ENCODE results near the gene PRRT3. TPM values are rescaled to one million over a fixed set of nuclear protein-coding genes. Genes with fewer than 3 reads are reported as not detected.

The PRRT3 gene
- total and polyA plus RNA-seq, 10 donors = 0.65 to 2.4 (median 1.8) TPM

DNA sequence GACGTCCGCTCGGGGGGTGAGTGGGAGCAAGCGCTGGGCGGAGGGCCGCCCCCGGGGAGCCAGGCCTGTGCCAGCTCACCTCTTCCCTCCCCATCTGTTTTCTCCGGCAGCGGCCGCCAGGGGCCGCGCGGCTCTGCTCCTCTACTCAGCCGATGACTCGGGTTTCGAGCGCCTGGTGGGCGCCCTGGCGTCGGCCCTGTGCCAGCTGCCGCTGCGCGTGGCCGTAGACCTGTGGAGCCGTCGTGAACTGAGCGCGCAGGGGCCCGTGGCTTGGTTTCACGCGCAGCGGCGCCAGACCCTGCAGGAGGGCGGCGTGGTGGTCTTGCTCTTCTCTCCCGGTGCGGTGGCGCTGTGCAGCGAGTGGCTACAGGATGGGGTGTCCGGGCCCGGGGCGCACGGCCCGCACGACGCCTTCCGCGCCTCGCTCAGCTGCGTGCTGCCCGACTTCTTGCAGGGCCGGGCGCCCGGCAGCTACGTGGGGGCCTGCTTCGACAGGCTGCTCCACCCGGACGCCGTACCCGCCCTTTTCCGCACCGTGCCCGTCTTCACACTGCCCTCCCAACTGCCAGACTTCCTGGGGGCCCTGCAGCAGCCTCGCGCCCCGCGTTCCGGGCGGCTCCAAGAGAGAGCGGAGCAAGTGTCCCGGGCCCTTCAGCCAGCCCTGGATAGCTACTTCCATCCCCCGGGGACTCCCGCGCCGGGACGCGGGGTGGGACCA, 19.2 kb downstream of the PRRT3 start:
- peaks cover 24 to 51% (median 39%) of the 10 kb centered on the region in 6 donors for H3K4me1 ChIP-seq
- peaks cover 0 to 54% (median 7%) of the 10 kb centered on the region in 6 donors for H3K36me3 ChIP-seq
- no peaks in the 10 kb centered on the region for H3K9me3 ChIP-seq
- intact Hi-C loops (cut with DNase I; ENCODE audit: low total_unique reads) = no loop called here
- no peaks in the 10 kb centered on the region for H3K27me3 ChIP-seq (replicated peaks in 1 of 7)
- DNase-seq = peak; percentile 98
- peak overlapping the region; percentile 59 to 94 (median 85) for H3K4me3 ChIP-seq
- peak overlapping the region; percentile 91 to 97 (median 94) for H3K27ac ChIP-seq
- TF ChIP-seq POLR2AphosphoS5 (IDR thresholded peaks at IDR 0.05) (peak; percentile 11 to 84 (median 72)), POLR2A (IDR thresholded peaks at IDR 0.05) (no peak)
- TF ChIP-seq, protein P1, sequence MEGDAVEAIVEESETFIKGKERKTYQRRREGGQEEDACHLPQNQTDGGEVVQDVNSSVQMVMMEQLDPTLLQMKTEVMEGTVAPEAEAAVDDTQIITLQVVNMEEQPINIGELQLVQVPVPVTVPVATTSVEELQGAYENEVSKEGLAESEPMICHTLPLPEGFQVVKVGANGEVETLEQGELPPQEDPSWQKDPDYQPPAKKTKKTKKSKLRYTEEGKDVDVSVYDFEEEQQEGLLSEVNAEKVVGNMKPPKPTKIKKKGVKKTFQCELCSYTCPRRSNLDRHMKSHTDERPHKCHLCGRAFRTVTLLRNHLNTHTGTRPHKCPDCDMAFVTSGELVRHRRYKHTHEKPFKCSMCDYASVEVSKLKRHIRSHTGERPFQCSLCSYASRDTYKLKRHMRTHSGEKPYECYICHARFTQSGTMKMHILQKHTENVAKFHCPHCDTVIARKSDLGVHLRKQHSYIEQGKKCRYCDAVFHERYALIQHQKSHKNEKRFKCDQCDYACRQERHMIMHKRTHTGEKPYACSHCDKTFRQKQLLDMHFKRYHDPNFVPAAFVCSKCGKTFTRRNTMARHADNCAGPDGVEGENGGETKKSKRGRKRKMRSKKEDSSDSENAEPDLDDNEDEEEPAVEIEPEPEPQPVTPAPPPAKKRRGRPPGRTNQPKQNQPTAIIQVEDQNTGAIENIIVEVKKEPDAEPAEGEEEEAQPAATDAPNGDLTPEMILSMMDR (IDR thresholded peaks at IDR 0.05 in 8 of 11, conservative IDR thresholded peaks at IDR 0.05 in 3 of 11) = peak; percentile 65 to 90 (median 83)
- WGBS, 5 donors = 0 to 1% (median 0%) methylated on average over 11 to 77 of the region's 77 CpGs

DNA sequence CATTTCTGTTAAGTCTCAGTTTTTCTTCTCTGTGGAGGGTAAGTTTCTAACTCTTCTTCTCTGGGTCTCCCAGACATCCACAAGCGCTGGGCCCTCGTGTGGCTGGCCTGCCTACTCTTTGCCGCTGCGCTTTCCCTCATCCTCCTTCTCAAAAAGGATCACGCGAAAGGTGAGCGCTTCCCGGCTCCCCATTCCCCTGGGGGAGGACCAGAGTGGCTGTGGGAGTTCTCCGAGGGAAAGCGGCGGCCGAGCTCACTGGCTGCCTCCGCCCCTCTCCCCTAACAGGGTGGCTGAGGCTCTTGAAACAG, 19.7 kb downstream of the PRRT3 start:
- WGBS, 5 donors = 3 to 11% (median 6%) methylated on average over 10 to 13 of the region's 13 CpGs
- intact Hi-C loops (cut with DNase I; ENCODE audit: low total_unique reads) = no loop called here
- peaks cover 24 to 51% (median 39%) of the 10 kb centered on the region in 6 donors for H3K4me1 ChIP-seq

DNA sequence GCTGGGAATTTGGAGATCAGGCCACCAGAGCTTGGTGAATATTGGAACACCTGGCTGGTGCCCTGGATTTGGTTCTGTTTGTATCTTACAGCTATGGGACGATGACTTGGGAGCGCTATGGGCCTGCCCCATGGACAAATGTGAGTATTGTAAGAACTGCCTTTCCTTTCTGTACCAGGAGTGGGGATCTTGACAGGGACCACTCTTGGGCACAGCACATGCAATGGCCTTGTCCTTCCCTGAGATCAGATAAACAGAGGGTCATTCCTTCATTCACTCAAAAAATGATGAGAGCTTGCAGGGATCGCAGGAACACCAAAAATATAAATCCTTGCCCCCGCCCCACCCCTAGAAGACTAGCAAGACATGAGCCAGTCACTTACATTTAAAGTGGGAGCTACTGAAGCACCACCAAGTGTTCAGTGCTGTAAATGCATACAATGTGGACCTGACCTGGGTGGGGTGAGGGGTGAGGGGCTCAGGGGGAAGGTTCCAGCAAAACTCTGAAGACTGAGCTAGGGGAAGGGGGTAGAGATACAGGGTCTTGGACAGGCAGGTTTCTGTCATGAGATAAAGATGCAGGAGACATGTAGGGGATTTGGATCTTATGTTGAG, 21.3 kb downstream of the PRRT3 start:
- no peaks in the 10 kb centered on the region for H3K27me3 ChIP-seq (replicated peaks in 1 of 7)
- intact Hi-C loops (cut with DNase I; ENCODE audit: low total_unique reads) = no loop called here
- H3K36me3 ChIP-seq = peaks cover 0 to 35% (median 0%) of the 10 kb centered on the region in 6 donors
- TF ChIP-seq POLR2A (IDR thresholded peaks at IDR 0.05) (no peak), POLR2AphosphoS5 (IDR thresholded peaks at IDR 0.05) (no peak)
- TF ChIP-seq, protein P1 (IDR thresholded peaks at IDR 0.05 in 8 of 11, conservative IDR thresholded peaks at IDR 0.05 in 3 of 11) = no peak
- H3K4me3 ChIP-seq = no peak overlapping the region
- H3K9me3 ChIP-seq = no peaks in the 10 kb centered on the region
- DNase-seq = no peak
- peaks cover 19 to 42% (median 31%) of the 10 kb centered on the region in 6 donors for H3K4me1 ChIP-seq
- 86 to 98% (median 91%) methylated on average over 4 of the region's 4 CpGs for WGBS, 5 donors
- H3K27ac ChIP-seq = no peak overlapping the region

More for the DNA sequence above, 19.7 kb downstream of the PRRT3 start:
- TF ChIP-seq POLR2A (IDR thresholded peaks at IDR 0.05) (peak in 1 of 3 donors; percentile 30), POLR2AphosphoS5 (IDR thresholded peaks at IDR 0.05) (peak in 1 of 3 donors; percentile 57)
- TF ChIP-seq, protein P1 (IDR thresholded peaks at IDR 0.05 in 8 of 11, conservative IDR thresholded peaks at IDR 0.05 in 3 of 11) = no peak
- DNase-seq = no peak
- no peaks in the 10 kb centered on the region for H3K27me3 ChIP-seq (replicated peaks in 1 of 7)
- H3K4me3 ChIP-seq = peak overlapping the region; percentile 59 to 94 (median 85)
- no peaks in the 10 kb centered on the region for H3K9me3 ChIP-seq
- H3K27ac ChIP-seq = peak overlapping the region; percentile 91 to 97 (median 94)
- peaks cover 0 to 49% (median 2%) of the 10 kb centered on the region in 6 donors for H3K36me3 ChIP-seq

DNA sequence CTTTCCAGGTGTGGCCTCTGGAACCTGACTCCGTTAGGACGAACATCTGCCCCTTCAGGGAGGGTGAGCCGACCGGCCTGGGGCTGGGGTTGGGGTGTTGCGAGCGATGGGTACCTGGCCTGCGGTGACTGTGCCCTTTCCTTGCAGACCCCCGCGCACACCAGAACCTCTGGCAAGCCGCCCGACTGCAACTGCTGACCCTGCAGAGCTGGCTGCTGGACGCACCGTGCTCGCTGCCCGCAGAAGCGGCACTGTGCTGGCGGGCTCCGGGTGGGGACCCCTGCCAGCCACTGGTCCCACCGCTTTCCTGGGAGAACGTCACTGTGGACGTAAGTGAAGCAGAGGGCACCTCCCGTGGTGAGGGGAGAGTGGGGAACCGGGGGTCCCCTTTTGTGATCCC, 24.1 kb downstream of the PRRT3 start:
- no peak overlapping the region for H3K27ac ChIP-seq
- TF ChIP-seq POLR2AphosphoS5 (IDR thresholded peaks at IDR 0.05) = no peak
- TF ChIP-seq, protein P1 (IDR thresholded peaks at IDR 0.05 in 8 of 11, conservative IDR thresholded peaks at IDR 0.05 in 3 of 11) = no peak
- no peak for TF ChIP-seq POLR2A (IDR thresholded peaks at IDR 0.05)
- WGBS, 5 donors = 93 to 97% (median 94%) methylated on average over 3 to 23 of the region's 23 CpGs
- peaks cover 6 to 20% (median 11%) of the 10 kb centered on the region in 6 donors for H3K4me1 ChIP-seq
- H3K4me3 ChIP-seq = no peak overlapping the region
- no peaks in the 10 kb centered on the region for H3K27me3 ChIP-seq (replicated peaks in 1 of 7)
- H3K36me3 ChIP-seq = peaks cover 0 to 42% (median 0%) of the 10 kb centered on the region in 6 donors
- intact Hi-C loops (cut with DNase I; ENCODE audit: low total_unique reads) = no loop called here
- no peaks in the 10 kb centered on the region for H3K9me3 ChIP-seq
- peak; percentile 73 for DNase-seq
